ENCODE data around the gene AGAP1.

DNA sequence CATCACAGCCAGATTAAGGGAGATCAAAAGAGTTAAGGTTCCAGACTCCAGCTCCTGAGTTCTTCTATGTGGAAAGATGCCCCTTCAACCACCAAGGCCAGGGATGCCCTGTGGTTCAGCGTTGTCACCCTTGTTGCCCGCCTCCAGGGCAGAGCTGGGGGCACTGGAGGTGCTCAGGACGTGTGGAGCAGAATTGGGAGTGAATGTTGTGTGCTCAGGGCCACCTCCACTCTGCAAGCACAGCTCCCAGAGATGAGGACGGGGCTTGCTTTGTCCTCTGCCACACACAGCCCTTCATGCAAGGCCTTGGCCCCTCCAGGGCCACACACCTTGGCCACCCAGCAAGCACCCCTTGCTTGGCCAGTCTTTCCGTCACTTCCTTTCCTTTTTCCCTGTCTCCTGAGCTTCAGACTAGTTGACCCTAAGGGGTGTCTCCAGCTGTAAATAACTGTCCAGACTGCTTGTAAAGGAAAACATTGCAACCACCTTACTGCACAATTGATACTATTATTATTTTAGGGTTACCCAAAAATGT lies 103.3 kb downstream of the AGAP1 start:
- TF ChIP-seq, protein P1, sequence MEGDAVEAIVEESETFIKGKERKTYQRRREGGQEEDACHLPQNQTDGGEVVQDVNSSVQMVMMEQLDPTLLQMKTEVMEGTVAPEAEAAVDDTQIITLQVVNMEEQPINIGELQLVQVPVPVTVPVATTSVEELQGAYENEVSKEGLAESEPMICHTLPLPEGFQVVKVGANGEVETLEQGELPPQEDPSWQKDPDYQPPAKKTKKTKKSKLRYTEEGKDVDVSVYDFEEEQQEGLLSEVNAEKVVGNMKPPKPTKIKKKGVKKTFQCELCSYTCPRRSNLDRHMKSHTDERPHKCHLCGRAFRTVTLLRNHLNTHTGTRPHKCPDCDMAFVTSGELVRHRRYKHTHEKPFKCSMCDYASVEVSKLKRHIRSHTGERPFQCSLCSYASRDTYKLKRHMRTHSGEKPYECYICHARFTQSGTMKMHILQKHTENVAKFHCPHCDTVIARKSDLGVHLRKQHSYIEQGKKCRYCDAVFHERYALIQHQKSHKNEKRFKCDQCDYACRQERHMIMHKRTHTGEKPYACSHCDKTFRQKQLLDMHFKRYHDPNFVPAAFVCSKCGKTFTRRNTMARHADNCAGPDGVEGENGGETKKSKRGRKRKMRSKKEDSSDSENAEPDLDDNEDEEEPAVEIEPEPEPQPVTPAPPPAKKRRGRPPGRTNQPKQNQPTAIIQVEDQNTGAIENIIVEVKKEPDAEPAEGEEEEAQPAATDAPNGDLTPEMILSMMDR (conservative IDR thresholded peaks at IDR 0.05; ENCODE audit: low read length): no peak
- no peak for TF ChIP-seq EZH2phosphoT487 (IDR thresholded peaks at IDR 0.05; ENCODE audit: borderline replicate concordance, low read depth, low read length)

All from OCI-LY7 (cell line).